ENCODE measurements around the gene NKG7.

NKG7 gene

GRCh38 chr19:51377422-51377821 is 5.0 kb upstream of the NKG7 start:
- no peak for DNase-seq
- Histone ChIP-seq H3K27me3 (no peaks in the 10 kb centered on the region), H3K9me3 (no peaks in the 10 kb centered on the region), H3K4me1 (no peaks in the 10 kb centered on the region), H3K36me3 (no peaks in the 10 kb centered on the region), H3K4me3 (ENCODE audit: low read depth, low read length) (no peak overlapping the region)
- no peak for TF ChIP-seq CTCF (IDR thresholded peaks at IDR 0.05; ENCODE audit: low read depth, low read length)

GRCh38 chr19:51375504-51376221 is 3.2 kb upstream of the NKG7 start:
- no peaks in the 10 kb centered on the region for H3K27me3 ChIP-seq
- DNase-seq = no peak
- H3K4me1 ChIP-seq = no peaks in the 10 kb centered on the region
- H3K9me3 ChIP-seq = no peaks in the 10 kb centered on the region
- no peaks in the 10 kb centered on the region for H3K36me3 ChIP-seq
- TF ChIP-seq CTCF (IDR thresholded peaks at IDR 0.05; ENCODE audit: low read depth, low read length) = no peak
- no peak overlapping the region for H3K4me3 ChIP-seq (ENCODE audit: low read depth, low read length)

GRCh38 chr19:51372021-51372648 is 319 bp downstream of the NKG7 start:
- no peaks in the 10 kb centered on the region for H3K27me3 ChIP-seq
- H3K4me1 ChIP-seq = peaks cover 2% of the 10 kb centered on the region; the same call in 1 of the 2 replicates
- no peaks in the 10 kb centered on the region for H3K9me3 ChIP-seq
- no peaks in the 10 kb centered on the region for H3K36me3 ChIP-seq
- no peak for TF ChIP-seq CTCF (IDR thresholded peaks at IDR 0.05; ENCODE audit: low read depth, low read length)
- DNase-seq = no peak
- H3K4me3 ChIP-seq (ENCODE audit: low read depth, low read length) = no peak overlapping the region

- H3K9me3 ChIP-seq = no peaks in the 10 kb centered on the region
- no peak overlapping the region for H3K4me3 ChIP-seq (ENCODE audit: low read depth, low read length)
- no peaks in the 10 kb centered on the region for H3K27me3 ChIP-seq
- no peak for TF ChIP-seq CTCF (IDR thresholded peaks at IDR 0.05; ENCODE audit: low read depth, low read length)
- DNase-seq = no peak
- H3K4me1 ChIP-seq = peaks cover 2% of the 10 kb centered on the region; the same call in 1 of the 2 replicates
- no peaks in the 10 kb centered on the region for H3K36me3 ChIP-seq
Measured at GRCh38 chr19:51371186-51371690, 1.2 kb downstream of the NKG7 start.

- Histone ChIP-seq H3K9me3 (no peaks in the 10 kb centered on the region), H3K4me3 (ENCODE audit: low read depth, low read length) (no peak overlapping the region), H3K27me3 (no peaks in the 10 kb centered on the region), H3K4me1 (peaks cover 2% of the 10 kb centered on the region; the same call in 1 of the 2 replicates), H3K36me3 (no peaks in the 10 kb centered on the region)
- DNase-seq = no peak
- no peak for TF ChIP-seq CTCF (IDR thresholded peaks at IDR 0.05; ENCODE audit: low read depth, low read length)
Measured at GRCh38 chr19:51370230-51370629, 2.2 kb downstream of the NKG7 start.

Data from BE2C (cell line).